ENCODE data around the gene DNASE2.

DNA sequence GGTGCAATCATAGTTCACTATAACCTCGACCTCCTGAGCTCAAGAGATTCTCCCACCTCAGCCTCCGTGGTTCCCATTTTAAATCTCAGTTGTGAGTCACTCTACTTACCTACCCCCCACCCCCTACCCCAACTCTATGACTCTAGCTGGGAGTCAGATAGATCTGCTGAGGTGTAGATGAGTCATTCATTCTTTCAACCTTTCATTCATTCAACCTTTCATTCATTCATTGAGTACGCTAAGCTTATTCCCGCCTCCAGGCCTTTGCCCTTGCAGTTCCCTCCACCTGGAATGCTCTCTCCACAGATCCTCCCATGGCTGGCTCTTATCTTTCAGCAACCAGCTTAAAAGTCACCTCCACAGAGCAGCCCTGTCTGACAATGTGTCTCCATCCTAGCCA lies 44.0 kb downstream of the DNASE2 start:
- TF ChIP-seq, protein P1, sequence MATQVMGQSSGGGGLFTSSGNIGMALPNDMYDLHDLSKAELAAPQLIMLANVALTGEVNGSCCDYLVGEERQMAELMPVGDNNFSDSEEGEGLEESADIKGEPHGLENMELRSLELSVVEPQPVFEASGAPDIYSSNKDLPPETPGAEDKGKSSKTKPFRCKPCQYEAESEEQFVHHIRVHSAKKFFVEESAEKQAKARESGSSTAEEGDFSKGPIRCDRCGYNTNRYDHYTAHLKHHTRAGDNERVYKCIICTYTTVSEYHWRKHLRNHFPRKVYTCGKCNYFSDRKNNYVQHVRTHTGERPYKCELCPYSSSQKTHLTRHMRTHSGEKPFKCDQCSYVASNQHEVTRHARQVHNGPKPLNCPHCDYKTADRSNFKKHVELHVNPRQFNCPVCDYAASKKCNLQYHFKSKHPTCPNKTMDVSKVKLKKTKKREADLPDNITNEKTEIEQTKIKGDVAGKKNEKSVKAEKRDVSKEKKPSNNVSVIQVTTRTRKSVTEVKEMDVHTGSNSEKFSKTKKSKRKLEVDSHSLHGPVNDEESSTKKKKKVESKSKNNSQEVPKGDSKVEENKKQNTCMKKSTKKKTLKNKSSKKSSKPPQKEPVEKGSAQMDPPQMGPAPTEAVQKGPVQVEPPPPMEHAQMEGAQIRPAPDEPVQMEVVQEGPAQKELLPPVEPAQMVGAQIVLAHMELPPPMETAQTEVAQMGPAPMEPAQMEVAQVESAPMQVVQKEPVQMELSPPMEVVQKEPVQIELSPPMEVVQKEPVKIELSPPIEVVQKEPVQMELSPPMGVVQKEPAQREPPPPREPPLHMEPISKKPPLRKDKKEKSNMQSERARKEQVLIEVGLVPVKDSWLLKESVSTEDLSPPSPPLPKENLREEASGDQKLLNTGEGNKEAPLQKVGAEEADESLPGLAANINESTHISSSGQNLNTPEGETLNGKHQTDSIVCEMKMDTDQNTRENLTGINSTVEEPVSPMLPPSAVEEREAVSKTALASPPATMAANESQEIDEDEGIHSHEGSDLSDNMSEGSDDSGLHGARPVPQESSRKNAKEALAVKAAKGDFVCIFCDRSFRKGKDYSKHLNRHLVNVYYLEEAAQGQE (IDR thresholded peaks at IDR 0.05; ENCODE audit: low read depth) = no peak
- TF ChIP-seq CEBPB (IDR thresholded peaks at IDR 0.05) (no peak), TAF1 (IDR thresholded peaks at IDR 0.05; ENCODE audit: low read depth) (no peak), EP300 (IDR thresholded peaks at IDR 0.05; ENCODE audit: borderline replicate concordance) (no peak), TCF12 (IDR thresholded peaks at IDR 0.05; ENCODE audit: low read depth) (no peak), RAD21 (IDR thresholded peaks at IDR 0.05; ENCODE audit: low read depth) (no peak), NFIC (IDR thresholded peaks at IDR 0.05) (no peak), CREB1 (IDR thresholded peaks at IDR 0.05; ENCODE audit: low read depth) (no peak), YY1 (IDR thresholded peaks at IDR 0.05; ENCODE audit: low read depth) (no peak), FOXM1 (IDR thresholded peaks at IDR 0.05; ENCODE audit: borderline replicate concordance, low read depth) (no peak), EGR1 (IDR thresholded peaks at IDR 0.05) (no peak)
- TF ChIP-seq, protein P2, sequence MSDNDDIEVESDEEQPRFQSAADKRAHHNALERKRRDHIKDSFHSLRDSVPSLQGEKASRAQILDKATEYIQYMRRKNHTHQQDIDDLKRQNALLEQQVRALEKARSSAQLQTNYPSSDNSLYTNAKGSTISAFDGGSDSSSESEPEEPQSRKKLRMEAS (IDR thresholded peaks at IDR 0.05) = no peak
